GM21737 (cell line): ENCODE data around the gene EGLN3.
"Not testable (repeated sequence)": the region's sequence is repeated elsewhere in the genome, so short reads cannot be mapped to it uniquely, and the experiment has no call there.

Experiments
- ATAC-seq: cut with Tn5 transposase; IDR thresholded peaks from one replicate; pipeline ENCODE4 v1.9.1; 2021; ENCODE audit warnings: mild to moderate bottlenecking, moderate library complexity; ENCODE audit not compliant: unreplicated experiment

EGLN3 gene

GRCh38 chr14:33950320-33951182 is at the start of gene EGLN3:
EGLN3 (minus strand) TSS chr14:33951074; CDS start chr14:33950752, 322 bp downstream.
- peak; percentile 87 for ATAC-seq

GRCh38 chr14:34000396-34000795 is 49.5 kb upstream of the EGLN3 start:
- no peak for ATAC-seq

DNA sequence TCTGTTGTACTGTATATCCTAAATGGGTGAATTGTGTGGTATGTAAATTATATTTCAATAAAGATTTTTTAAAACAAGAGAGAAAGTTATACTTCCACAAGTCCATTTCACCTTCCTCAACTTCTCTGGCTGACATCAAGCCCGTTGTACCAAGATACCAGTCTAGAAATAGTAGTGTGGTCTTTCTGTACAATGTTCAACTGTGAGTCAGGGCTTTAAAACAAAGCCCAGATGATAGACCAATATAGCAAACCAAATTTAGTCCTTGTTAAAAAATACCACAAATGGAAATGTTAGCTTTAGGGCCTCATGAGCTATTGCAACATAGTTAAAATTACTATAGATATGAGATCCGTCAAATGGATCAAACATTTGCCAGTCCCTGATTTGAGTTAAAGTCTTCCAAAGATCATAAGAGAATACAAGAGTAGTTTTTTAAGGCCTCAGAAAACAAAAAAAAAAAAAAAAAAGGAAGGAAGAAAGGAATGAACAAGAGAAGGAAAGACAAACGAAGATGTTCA is 49.0 kb upstream of the EGLN3 start:
- ATAC-seq = no peak

DNA sequence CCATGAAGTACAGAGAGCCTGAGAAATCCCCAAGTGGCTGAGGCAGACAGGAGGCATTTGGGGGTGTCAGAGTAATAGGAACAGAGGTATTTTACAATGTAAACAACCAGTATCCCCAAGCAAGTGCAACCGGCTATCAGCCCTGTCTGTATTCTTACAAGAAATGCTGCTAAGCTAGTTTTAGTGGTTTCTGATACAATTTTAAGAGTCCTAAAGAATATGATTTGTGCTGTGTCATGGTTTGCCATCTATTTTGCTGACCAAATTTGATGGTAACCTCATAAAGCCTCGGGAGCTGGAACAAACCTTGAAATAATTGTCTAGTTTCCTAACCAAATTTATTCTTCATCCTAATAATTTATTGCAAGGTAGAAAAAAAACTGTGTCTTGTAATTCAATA is 46.7 kb upstream of the EGLN3 start:
- ATAC-seq = no peak

- no peak for ATAC-seq
These were observed 45.6 kb upstream of the EGLN3 start for GRCh38 chr14:33996462-33996861.

DNA sequence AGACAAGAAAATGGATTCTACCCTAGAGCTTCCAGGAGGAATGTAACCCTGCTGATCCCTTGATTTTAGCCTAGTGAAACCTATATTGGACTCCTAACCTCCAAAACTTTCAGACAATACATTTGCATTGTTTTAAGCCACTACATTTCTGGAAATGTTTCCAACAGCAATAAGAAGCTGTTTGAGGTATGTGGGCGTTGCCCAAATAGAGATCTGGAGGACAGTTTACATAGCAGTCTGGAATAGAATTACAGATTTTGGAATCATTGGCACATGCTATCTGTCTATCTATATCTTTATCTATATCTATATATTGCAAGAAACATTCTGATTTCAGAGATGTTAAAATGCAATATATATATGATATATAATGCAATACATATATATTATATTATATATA is 42.4 kb upstream of the EGLN3 start:
- ATAC-seq = no peak

DNA sequence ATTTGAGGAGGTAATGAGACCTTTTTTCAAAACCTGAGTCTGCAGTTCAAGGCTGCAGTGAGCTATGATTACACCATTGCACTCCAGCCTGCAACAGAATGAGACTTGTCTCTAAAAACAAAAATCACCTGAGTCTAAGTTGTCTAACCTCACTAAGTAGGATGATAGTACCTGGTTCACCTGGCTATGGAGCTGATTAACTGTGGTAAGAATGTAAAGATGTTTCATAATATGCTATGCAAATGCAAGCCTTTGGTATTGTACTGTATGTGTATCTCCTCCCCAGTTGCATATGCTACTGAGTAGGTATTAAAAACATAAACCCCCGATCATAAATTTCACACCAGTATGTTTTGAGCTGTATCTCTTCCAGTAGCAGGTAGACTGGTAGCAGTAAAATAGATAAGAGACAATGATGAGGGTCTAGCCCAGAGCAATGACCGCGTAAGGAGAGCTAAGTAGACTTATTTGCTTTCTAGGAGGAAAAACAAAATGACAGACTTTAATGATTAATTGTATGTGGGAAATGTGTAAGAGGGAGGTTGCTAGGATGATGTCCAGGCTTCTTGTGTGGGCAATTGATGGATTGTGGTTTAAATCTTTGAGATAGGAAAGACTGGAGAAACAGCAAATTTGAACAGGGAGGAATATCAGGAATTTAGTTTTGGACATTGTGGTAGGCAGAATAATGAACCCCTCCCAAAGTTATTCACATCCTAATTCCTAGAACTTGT is 41.6 kb upstream of the EGLN3 start:
- ATAC-seq = no peak

DNA sequence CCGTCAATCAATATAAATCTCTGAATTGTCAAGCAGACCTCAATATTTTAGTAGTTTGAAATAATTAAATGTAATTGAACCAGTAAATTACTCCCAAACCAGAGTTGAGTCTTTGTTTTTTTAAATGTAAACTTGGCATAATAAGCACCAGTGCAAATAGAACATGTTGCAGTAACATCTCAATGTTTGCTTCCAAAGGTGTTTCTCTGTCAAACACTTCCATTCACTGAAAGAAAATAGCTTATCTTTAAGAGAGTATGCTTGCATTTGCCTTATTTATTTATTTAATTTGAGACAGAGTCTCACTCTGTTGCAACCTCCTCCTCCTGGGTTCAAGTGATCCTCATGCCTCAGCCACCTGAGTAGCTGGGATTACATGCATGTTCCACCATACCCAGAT is 39.9 kb upstream of the EGLN3 start:
- ATAC-seq = no peak

- no peak for ATAC-seq
These were observed 36.7 kb upstream of the EGLN3 start for GRCh38 chr14:33987565-33988080.

DNA sequence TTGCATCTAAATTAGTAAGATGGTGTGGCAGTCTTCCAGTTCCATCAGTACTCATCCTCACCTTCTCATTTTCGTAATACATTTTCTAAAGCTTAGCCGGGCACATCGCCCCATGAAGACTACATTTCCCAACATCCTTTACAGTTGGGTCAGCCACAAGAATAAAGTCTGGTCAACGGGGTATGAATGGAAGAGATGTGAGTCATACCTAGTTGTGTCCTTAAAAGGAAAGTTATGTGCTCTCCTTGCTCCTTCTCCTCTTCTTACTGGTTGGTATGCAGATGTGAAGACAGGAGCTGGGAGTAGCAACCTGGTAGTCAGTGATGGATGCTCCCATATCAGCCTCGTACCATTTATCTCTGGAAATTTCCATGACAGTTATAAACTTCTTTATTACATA is 35.9 kb upstream of the EGLN3 start:
- ATAC-seq = no peak

- ATAC-seq = no peak
These were observed 34.4 kb upstream of the EGLN3 start for GRCh38 chr14:33985242-33985641.

GRCh38 chr14:33979613-33980276 is 28.9 kb upstream of the EGLN3 start:
- ATAC-seq = peak; percentile 86

DNA sequence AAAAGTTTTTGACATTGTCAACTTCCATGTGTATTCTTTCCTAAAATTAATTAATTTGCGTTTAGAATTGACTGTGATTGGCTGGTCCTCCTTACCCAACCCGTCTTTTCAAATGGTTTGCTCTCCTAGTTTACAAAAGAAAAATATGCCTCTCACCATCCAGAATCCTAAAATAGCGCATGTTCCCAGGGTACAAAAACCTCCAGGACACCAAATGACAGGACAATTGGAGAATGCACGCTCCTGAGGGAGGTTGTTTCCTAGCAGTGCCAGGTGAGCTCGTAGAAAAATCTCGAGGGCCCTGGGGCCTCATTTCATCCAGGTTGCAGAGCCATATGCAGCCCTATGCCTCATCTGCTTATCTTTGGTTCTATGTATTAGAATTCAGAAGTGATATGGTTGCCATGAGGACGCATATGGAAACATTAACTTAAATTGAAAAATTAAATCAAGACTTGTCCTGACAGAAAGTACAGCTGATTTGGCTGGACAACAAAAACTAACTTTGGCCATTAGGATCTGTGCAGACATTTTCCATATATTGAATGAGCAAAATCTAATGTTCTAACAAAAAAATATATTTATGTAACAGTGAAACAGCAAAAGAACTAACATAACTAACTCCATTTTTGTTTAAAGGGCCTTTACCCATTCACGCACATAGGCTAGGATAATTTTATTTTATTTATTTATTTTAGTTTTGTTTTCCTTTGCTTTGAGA is 28.2 kb upstream of the EGLN3 start:
- no peak for ATAC-seq

DNA sequence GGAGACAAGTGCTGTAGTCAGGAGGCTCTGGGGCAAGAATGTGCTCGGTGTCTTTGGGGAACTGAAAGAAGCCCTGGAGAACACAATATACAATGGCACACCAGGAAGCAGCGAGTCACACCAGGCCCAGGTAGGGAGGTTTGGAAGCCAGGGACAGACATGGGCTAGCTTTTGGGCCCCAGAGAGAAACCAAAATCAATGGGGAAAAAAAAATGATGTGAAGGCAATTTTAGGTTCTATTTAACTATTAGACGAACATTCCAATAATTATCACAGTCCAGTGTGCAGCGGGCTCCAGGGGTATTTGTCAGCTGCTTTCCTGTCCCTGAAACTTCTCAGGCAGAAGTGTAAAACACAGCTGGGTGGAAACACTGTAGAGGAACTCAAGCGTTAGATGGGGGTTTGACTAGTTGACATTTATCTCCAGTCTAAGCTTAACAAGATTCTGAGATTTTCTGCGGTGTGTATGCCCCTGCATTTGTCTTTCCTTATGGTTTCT is 21.8 kb upstream of the EGLN3 start:
- ATAC-seq = peak; percentile 85

- not testable (repeated sequence) for ATAC-seq
These were observed 19.0 kb upstream of the EGLN3 start for GRCh38 chr14:33969846-33970245.

DNA sequence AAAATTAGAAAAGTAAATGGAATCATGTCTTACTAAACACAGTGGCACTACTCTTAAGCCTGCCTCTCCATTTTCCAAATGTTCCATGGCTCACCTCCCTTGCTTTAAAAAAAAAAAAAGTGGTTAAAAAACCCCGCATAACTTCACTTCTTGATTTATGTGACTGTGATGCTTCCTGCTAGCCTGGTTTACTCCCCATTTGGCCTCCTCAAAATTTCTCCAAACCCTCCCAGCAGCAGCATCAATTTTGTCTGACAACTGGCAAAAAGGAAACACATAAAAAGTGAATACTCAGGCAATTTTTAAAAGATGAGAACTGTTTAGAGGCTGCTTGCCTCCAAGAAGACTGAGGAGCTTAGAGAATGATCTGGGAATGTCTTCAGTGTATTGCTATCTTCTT is 17.8 kb upstream of the EGLN3 start:
- no peak for ATAC-seq

GRCh38 chr14:33967138-33967537 is 16.3 kb upstream of the EGLN3 start:
- ATAC-seq = no peak

GRCh38 chr14:33966276-33966675 is 15.4 kb upstream of the EGLN3 start:
- no peak for ATAC-seq

- ATAC-seq = no peak
These were observed 13.9 kb upstream of the EGLN3 start for GRCh38 chr14:33964599-33965317.

DNA sequence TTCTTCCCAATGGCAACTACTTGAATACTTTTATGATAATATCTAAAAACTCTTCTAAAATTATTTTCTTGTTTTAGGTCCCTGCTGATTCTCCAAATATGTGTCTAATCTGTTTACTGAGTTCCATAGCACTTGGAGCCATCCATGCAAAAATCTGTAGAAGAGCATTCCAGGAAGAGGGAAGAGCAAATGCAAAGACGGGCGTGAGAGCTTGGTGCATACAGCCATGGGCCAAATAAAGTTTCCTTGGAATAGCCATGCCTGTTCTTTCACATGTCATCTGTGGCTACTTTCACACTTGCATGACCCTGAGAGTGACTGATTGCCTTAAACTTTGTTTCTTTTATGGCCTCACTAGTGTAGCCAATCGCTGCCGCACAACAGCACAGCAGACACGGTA is 13.0 kb upstream of the EGLN3 start:
- ATAC-seq = no peak
